NCI-H2029 treated with DMSO at 0.1 percent for 48 hours (cell line): ENCODE results near the gene LIN54.
"Not testable (repeated sequence)": the region's sequence is repeated elsewhere in the genome, so short reads cannot be mapped to it uniquely, and the experiment has no call there.

Experiments
- DNase-seq: peaks from one replicate; lab custom pipeline; 2025; lab: John Stamatoyannopoulos, UW

The LIN54 gene

GRCh38 chr4:83012200-83012686 is 1.6 kb upstream of the LIN54 start:
- DNase-seq = no peak

- DNase-seq = no peak
Observed at GRCh38 chr4:83011689-83012199, 1.1 kb upstream of the LIN54 start.

- no peak for DNase-seq
Observed at GRCh38 chr4:83010111-83010521, 507 bp downstream of the LIN54 start.

DNA sequence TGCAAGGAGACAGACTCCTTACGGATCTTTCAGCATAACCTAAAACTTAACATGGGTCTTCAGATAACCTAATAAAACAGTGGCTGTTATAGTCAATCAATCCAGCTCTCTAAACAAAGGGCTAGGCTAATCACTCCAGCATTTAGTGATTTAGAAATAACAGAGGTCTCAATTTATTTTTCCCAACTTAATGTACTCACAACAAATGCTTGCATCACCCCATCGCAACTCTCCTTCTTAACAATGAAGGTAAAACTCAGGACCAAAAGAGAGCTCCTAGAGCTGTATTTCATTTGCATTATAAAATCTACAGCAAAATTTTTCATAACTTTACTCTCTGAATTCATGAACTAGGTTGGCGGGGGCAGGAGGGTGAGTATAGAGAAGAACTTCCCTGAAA is 1.1 kb downstream of the LIN54 start:
- DNase-seq = no peak

GRCh38 chr4:83003044-83003791 is 7.4 kb downstream of the LIN54 start:
- not testable (repeated sequence) for DNase-seq

GRCh38 chr4:83002329-83002728 is 8.3 kb downstream of the LIN54 start:
- DNase-seq = no peak

GRCh38 chr4:82998898-82999297 is 11.7 kb downstream of the LIN54 start:
- DNase-seq = no peak

- no peak for DNase-seq
Observed at GRCh38 chr4:82994834-82995233, 15.8 kb downstream of the LIN54 start.

GRCh38 chr4:82989575-82990429 is 20.8 kb downstream of the LIN54 start:
- no peak for DNase-seq

DNA sequence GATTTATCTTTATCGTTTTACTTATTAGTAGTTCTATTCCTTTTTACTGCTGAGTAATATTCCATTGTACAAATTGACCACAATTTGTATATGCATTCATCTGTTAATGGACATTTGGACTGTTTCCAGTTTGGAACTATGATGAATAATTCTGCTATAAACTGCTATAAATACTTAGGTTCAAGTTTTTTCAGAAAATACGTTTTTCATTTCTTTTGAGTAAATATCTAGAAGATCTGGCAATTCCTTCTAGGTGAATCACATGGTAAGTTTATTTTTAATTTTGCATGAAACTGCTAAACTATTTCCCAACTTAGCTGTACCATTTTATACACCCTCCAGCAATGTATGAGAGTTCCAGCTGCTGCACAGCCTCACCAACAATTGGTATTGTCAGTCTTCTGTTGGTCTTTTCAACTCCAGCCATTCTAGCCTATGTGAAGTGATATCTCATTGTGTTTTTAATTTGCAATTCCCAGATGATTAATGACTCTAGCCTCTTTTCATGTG is 22.2 kb downstream of the LIN54 start:
- no peak for DNase-seq

- DNase-seq = not testable (repeated sequence)
Observed at GRCh38 chr4:82987519-82987918, 23.1 kb downstream of the LIN54 start.

DNA sequence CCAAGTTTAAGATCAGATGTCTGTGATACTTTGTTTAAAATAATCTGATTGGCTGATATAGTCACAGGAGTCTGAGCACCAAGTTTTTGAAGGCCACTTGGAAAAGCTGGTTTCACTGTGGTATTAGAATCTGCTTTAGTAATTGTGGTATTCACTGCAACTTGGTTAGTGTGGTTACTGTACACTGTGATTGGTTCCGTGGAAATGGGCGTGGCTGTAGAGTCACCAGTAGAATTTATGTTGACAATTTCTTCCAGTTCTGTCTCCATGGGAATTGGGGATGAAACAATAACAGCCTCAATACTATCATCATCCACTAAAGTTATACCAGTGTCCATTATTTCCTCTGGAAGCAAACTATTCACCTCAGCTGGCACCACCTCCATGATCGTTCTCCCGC is 26.2 kb downstream of the LIN54 start:
- no peak for DNase-seq

GRCh38 chr4:82983444-82983843 is 27.2 kb downstream of the LIN54 start:
- no peak for DNase-seq

DNA sequence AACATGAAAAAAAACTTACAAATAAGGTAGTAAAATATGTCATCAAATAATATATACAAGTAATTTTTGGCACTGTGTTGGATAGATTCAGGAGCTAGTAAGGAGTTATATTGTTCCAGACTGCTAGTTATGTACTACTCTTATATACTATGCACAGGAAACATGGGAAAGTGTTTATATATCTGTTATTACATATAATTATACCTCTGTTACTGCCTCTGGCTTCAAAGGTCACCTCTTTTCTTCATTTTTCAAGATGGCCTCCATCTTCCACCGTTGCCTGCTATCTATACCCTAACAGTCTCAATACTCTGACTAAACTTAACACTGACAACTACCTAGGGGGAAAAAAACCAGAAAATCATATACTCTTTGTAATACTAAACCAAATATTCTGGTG is 29.5 kb downstream of the LIN54 start:
- no peak for DNase-seq

DNA sequence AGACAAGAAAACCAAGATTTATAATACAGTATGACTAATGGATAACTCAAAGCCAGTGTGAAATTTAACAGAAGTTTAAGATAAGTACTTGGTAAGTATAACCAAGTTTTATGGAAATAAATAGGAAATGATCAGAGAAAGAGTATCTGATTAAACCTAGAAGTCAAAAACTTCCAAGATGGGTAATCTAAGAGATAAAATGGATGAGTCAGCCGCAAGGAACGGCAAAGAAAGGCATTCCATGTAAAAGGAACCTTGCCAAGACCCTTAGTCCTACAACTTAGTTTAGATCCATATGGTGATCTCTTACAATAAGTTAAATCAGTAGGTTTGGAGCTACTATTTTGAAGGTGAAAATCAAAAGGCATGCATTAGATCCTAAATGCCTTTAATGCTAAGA is 34.8 kb downstream of the LIN54 start:
- no peak for DNase-seq

- DNase-seq = no peak
Observed at GRCh38 chr4:82969414-82969813, 41.2 kb downstream of the LIN54 start.

GRCh38 chr4:82968972-82969371 is 41.7 kb downstream of the LIN54 start:
- DNase-seq = no peak

GRCh38 chr4:82965763-82966162 is 44.9 kb downstream of the LIN54 start:
- no peak for DNase-seq

DNA sequence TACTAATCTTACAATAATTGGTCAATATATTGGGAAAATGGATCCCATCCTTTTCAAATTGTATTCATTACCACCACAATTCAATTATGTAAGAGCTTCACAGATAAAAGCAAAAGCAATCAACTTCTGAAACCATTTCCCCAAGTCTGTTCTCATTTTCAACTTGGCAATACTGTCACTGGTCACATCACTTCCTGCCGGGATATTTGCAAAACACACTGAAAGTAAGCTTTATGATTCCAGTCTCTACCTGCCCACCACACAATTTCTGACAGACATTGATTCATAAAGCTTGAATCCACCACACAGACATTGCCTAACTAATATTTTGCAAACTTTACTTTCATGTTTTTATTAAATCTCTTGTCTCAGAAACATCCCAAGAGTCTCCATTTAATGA is 53.6 kb downstream of the LIN54 start:
- DNase-seq = no peak

DNA sequence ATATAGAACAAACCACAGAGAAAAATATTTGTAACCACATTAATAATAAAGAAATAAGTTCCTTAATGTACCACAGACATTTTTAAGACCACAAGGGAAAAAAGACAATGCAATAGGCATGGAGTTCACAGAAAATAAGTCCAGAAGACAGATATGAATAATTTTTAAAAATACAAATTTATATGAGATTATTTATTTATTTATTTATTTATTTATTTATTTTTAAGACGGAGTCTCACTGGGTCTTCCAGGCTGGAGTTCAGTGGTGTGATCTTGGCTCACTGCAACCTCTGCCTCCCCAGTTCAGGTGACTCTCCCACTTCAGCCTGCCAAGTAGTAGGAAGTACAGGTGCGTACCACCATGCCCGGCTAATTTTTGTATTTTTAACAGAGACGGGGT is 56.4 kb downstream of the LIN54 start:
- DNase-seq = no peak

DNA sequence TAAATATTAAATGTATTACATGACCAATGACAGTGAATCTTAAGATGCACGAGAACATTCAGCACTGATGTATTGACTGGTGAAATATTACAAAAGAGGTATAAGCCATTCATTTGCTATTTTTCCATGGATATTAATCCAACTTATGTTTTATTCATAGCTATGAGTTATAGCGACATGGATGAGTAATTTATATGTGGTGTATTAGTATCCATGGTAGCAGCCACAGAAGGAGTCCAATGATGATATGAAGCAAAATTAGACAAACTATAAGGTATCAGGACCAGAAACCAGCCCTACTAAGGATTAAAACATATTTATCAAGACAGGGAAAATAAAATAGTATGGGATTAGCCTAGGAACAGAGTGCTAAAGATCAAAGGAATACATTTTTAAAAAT is 59.4 kb downstream of the LIN54 start:
- no peak for DNase-seq

DNA sequence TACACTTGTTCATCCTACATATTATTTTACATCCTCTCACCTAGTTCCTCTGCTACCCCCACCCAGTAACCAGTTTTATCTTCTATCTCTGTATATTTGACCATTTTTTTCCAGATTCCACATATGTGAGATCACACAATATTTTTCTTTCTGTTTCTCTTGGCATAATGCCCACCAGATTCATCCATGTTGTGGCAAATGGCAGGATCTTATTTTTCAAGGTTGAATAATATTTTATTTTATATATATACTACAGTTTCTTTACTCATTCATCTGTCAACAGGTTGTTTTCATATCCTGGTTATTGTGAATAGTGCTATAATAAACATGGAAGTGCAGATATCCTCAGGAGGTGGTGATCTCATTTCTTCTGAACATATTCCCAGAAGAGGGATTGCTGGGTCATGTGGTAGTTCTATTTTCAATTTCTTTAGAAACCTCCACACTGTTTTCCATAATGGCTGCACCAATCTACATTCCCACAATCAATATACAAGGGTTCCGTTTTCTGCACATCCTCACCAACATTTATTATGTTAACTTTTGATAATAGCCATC is 61.9 kb downstream of the LIN54 start:
- no peak for DNase-seq
